GM21723 (cell line): ENCODE measurements around the gene LHPP.

Experiments
- ATAC-seq: cut with Tn5 transposase; IDR thresholded peaks from one replicate; pipeline ENCODE4 v1.9.1; 2021; ENCODE audit warnings: mild to moderate bottlenecking, moderate library complexity; ENCODE audit not compliant: unreplicated experiment

Gene LHPP

GRCh38 chr10:124496150-124496549 is 34.5 kb downstream of the LHPP start:
- no peak for ATAC-seq

- no peak for ATAC-seq
Measured at GRCh38 chr10:124496620-124497019, 35.0 kb downstream of the LHPP start.

DNA sequence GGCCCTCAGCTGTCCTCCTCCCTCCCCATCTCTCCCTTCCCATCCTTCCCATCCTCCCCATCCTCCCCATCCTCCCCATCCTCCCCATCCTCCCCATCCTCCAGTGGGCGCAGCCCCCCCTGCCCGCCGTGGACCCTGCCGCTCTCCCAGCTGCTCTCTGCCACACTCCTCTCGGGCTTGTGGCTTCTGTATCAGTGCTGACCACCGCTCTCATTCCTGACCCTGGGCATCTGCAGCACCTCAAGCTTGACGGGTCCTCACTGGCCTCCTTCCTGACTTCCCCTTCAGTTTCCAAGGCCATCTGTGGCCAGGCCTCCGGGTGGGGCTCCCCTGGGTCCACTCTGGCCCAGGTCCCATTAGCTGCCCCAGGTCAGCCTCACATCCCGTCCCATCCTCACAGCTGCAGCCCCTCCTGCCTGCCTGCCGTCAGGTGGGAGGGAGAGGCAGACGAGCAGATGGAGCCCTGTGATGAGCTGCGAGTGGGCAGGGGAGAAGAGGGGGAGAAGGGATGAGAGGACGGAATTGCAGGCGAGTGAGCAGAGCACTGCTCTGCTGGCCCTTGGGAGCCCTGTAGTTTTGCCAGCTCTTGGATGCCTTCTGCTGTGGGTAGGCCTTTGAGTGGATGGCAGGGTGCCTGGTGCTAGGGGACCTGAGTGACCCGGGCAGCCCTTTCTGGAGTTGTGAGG is 35.7 kb downstream of the LHPP start:
- ATAC-seq, result no peak

DNA sequence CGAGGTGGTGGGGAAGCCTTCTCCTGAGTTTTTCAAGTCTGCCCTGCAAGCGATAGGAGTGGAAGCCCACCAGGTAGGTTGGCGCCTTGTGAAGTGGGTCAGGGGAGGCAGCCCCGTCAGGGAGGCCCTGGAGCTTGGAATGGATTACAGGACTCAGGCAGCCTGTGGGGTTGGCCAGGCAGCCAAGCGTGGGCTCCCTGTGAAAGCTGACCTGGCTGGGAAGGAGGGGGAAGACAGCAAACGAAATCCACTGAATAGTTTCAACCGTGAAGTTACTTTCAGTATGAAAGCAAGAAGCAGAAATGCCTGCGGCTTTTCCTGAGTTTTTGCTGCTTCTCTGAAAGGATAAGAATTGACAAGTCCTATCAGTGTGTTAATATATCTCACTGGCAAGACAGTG is 36.4 kb downstream of the LHPP start:
- no peak for ATAC-seq

DNA sequence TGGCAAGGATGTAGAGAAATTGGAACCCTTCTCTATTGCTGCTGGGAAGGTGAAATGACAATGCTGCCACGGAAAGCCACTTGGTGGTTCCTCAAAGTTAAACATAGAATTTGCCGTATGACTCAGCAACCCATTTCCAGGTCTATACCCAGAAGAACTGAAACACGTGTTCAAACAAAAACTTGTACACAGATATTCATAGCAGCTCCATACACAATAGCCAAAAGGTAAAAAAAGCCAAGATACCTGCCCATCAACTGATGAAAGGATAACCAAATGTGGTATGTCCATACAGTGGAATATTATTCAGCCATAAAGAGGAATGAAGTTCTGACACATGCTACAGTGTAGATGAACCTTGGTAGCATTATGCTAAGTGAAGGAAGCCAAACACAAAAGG is 39.1 kb downstream of the LHPP start:
- ATAC-seq, result no peak

DNA sequence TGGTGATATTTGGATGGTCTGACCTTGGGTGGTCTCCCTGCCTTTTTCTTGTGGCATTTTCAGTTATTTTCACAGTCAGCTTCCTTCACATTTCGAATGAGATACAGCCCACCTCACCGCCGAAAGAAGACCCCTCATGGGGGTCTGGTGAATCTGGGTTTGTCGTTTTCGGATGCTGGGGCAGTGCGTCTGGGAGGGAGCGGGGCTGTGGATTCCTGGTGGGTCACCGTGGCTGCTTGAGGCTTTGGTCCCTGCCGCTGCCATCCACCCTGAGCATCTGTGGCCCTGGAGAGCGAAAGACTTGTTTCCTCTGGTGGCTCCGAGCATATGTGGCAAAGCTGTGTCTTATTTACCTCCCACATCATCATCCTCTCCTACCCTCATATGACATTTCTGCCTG is 43.1 kb downstream of the LHPP start:
- no peak for ATAC-seq

GRCh38 chr10:124505279-124505678 is 43.7 kb downstream of the LHPP start:
- ATAC-seq, result no peak

GRCh38 chr10:124508070-124508667 is 46.5 kb downstream of the LHPP start:
- ATAC-seq, result no peak

DNA sequence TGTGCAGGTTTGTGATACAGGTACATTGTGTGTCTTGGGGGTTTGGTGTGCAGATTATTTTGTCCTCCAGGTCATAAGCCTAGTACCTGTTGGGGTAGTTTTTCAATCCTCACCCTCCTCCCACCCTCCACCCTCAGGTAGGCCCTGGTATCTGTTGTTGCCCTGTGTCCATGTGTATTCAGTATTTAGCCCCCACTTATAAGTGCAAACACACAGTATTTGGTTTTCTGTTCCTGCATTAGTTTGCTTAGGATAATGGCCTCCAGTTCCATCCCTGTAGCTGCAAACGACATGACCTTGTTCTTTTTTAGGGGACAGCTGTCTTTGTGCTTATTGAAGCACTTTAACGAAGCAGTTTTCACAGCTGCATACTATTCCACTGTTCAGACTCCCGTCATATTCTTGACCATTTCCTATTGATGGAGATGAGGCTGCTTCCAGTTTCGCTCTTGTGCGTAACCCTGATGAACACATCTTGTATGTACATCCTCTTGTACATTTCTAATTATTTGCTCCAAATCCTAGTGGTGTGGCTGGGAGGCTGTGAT is 47.4 kb downstream of the LHPP start:
- ATAC-seq, result no peak

- ATAC-seq, result no peak
Measured at GRCh38 chr10:124509880-124510632, 48.4 kb downstream of the LHPP start.

GRCh38 chr10:124510759-124511158 is 49.1 kb downstream of the LHPP start:
- no peak for ATAC-seq

DNA sequence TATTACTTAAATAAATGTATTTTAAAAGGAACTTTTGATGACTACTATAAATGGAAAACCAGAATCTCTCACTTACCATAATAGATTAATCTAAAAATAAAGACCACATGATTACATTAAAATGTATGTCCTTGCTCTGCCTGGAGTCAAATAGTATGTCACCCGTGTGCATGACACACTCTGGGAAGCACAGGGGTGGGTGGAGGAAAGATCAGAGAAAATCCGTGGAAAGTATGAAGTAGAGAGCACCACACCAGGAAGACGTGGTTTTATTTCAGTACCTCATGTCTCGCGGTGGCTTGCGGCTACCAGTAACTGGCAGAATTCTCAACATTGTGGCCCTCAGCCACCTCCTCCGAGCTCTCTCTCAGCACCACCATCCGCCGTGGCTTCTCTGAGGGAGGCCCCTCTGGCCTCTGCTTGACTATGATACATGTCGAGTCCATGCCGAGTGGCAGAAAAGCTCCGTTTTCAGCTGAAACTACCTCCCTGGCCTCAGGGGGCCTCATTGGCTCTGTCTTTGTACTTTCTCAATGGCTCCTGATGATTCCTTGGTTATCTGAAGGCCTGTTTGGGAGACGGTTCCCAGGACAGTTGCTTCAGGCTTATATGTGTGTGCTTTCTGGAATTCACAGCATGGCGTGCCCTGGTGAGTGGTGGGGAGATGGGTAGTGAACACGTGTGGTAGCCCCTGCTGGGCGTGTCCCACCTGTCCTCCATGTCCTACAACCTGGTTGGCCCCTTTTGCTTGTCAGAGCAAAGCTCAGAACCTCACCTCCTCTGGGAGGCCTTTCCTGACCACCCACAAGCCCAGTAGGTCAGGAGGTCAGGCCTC is 49.8 kb downstream of the LHPP start:
- ATAC-seq, result no peak

GRCh38 chr10:124512040-124512428 is 50.4 kb downstream of the LHPP start:
- ATAC-seq, result no peak

DNA sequence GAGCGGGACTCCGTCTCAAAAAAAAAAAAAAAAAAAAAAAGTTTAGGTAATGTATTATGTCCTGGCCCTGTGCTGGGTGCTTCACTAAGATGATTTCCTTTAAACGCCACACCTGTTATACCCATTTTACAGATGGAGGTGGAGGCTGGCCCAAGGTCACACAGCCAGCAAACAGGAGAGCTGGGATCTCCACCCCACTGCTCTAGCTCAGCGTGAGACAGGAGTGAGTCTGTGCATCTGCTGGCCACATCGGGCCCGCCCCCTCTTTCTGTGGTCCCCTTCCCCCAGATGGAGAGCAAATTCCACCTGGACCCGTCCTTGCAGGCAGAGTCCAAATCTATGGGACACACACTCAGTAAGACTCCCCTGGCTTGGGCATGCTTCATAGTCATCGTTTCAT is 51.0 kb downstream of the LHPP start:
- ATAC-seq, result no peak

DNA sequence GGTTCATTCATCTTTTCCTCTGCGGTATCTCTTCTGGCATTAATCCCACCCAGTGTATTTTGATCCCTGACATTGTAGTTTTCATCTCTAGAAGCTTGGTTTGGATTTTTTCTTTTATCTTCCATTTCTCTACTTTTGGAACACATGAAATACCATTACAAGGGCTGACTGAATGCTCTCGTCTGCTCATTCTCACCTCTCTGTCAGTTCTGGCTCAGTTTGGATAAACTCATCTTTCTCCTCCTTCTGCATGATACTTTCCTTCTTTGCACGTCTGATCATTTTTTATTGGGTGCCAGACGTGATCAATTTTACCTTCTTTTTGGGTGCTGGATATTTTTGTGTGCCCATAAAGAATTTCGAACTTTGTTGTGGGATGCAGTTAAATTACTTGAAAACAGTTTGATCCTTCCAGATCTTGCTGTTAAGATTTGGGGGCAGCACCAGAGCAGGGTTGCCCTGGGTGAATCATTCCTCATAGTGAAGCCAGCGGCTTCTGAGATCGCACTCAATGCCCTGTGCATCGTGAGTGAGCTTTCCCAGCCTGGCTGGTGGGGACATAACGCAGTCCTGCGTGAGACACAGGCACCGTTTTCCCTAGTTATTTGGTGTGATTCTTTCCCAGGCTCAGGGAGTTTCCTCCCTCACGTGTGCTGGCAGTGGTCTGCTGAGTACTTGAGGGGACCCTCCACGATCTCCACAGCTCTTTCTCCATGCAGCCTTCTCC is 53.8 kb downstream of the LHPP start:
- ATAC-seq, result no peak

GRCh38 chr10:124516181-124516580 is 54.6 kb downstream of the LHPP start:
- no peak for ATAC-seq

GRCh38 chr10:124516746-124517397 is 55.2 kb downstream of the LHPP start:
- no peak for ATAC-seq

- no peak for ATAC-seq
Measured at GRCh38 chr10:124517461-124517860, 55.8 kb downstream of the LHPP start.

- ATAC-seq, result no peak
Measured at GRCh38 chr10:124517931-124518330, 56.3 kb downstream of the LHPP start.

DNA sequence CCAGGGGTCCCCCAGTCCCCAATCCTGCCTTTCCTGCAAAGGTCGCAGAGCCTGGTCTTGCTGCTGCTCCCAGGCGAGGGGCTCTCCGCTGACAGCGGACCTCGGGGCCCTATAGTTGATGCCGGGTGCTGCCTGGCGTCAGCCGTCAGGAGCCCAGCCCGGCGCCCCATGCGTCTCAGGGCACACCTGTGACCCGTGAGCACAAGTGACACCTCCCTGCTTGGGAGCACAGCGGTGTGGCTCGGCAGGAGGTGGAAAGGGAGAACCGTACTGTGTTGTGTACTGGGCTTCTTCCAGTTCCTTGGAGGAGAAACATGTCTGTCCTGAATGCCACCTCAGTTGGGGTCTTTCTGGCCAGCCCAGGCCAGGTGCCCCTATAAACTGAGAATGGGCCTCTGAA is 56.7 kb downstream of the LHPP start:
- ATAC-seq, result no peak
